Activated T-cell treated with anti-CD3 and anti-CD28 coated beads for 48 hours (primary cell): ENCODE data around the gene ADGB.
A peak's percentile ranks its signal among the peaks of the same experiment; 100 is the strongest.
"Not testable (repeated sequence)": the region's sequence is repeated elsewhere in the genome, so short reads cannot be mapped to it uniquely, and the experiment has no call there.

Experiments
- DNase-seq: peaks from one replicate; pipeline ENCODE4 v3.0.0-alpha.2; 2020; ENCODE audit warnings: low read depth

ADGB gene

DNA sequence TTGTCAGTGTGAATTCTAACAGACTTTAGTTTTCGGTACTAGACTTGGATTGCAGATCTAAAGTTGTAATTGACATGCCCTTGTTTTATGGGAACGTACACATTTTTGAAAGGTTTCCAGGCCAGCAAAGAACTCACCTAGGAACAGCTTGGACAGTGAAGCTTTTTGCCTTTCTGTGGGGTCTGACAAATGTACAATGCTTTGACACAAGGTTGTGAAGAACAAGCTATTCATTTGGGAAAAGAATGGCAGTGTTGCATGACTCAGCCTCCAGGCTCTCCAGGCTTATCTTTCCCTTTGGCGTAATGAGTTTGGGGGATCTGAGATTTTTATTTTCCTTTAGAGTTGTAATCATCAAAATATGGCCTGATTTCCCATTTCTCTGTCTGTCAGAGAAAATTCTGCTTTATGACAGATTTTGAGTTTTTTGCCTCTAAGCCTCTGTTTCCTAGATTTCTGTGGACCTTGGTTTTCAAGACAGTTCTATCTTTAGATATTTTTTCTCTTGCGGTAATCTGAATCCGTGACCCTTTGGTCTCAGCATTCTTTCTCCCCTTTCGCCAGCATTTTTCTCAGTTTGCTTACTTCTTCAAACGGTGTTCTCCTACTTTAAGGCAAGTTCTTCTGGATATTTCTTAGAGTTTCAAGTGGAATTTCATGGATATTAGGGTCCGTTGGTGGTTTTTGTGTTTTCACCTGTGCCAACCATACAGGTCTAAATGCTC is 221.0 kb downstream of the ADGB start:
- DNase-seq, result no peak

DNA sequence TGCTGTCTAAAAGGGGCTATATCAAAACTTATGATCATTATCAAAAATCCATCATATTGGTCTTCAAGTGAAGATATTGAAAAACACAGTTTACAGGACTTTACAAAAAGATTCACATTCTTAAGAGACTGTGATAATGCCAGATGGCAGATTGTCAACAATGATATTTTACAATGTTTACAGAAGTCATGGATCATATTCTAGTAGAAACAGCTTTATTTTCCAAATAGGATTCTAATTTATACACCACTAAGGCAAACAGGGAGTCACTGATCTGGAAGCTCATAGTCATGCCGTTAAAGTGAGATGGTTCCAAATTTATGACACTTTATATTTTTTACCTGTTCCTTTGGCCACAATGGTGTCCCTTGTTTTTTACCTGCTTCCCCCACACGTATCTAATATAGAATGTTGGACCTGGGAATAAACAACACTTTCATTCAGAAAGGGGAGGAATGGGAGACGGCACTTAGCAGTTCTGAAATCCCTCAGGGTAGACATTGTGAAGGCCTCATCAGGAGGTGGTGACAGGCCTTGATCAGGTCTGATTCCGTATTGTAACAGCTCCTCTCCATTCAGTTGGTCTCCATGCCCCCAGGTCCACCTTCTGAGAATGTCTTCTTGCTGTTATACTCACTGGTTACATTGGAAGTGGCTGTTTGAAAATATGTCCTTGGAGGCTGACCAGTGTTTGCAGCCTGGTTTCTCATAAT is 228.6 kb downstream of the ADGB start:
- no peak for DNase-seq

DNA sequence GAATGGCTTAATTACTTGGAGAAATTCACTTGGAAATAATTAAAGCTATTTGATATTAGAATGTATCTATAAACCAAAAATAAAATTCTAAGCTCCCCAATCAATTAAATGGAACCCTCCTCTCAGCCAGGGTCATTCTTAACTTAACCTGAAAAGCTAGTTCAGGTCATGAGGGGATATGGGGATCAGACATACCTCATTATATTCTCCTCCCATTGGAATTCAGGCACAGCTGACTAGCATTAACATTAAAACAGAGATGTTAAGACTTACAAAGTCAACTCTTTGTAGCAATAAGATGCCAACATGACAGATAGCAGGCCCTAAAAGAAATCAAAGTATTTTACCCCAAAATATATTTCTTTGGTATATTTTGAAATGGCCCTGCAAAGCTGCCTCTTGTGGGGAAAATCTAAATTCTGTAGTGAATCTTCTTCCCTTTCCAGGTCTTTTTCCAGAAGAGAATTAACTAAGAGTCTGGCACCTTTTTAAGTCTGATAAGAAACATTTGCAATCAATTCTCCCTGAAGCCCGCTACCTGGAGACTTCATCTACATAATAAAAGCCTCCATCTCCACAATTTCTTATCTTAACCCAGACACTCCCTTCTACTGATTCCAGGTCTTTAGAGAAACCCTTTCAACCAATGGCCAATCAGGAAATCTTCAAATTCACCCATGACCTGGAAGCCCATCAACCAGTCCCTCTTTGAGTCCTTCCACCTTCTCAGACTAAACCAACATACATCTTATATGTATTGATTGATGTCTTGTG is 231.2 kb downstream of the ADGB start:
- DNase-seq, result no peak

DNA sequence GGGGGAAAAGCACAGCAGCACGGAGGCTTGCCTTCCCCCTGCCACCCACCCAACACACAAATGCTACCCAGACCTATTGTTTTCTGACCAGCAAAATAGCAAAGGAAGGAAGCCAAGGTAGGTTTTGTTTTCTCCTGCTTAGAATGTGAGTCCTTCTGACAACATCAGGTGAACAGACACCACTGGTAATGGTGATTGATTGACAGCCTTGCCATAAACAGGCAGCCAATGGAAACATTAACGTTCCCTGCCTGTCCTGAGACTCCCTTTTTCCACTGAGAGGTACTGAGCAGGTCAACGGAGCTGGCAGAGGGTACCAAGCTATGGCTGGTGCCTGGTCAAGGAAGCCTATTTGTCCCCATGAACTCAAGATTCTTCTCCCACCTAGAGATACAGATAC is 234.4 kb downstream of the ADGB start:
- no peak for DNase-seq

DNA sequence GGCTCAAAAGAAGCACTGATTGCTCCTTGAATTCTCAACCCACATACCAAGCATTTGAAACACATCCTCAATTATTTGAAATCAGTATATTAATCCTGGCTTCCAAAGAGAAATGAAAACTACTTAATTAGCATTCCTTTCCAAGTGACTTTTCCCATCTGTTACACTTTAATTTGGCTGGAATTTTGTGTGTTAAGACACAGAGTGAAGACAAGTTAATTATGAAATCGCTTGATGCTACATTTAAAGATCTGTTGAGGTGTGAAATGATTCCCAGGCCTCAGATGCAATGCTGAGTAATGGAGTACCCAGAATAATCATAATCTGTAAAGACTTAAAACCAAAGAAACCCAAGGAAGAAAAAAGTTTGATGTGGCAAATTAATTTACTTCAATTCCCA is 241.4 kb downstream of the ADGB start:
- no peak for DNase-seq

DNA sequence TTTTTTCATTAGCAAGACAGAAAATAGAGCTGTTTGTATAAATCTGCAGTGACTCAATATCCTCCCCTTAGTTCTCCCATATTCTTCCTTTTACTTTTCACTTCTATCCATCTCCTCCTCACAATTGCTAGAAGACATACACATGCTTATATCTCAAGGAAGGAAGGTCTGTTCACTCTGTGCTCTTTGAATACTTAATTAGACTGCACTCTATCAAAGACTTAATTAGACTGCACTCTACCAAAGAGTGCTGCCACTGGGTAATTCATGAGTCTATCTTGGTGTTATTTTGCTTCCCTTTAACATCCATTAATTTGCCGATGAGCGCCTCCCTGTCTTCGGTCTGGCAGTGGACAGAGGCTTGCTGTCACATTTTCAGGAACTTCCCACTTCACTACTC is 241.9 kb downstream of the ADGB start:
- DNase-seq, result no peak

DNA sequence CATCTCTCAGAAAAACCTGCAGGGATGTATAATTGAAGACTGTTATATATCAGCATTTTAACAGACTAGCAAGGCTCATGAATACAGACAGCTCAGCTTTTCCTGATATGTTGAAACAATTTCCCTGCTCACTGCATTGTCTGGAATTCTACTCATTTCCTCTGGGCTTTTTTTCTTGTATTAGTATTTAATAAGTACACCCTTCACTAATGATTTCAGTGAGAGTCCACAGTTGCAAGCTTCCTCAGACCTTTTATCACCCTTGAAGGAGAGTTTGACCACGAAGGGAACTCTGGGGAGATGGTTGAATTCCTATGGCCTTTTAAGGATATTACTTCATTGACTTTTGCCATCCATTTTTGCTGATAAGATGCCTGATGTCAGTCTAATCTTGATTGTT is 248.7 kb downstream of the ADGB start:
- no peak for DNase-seq

DNA sequence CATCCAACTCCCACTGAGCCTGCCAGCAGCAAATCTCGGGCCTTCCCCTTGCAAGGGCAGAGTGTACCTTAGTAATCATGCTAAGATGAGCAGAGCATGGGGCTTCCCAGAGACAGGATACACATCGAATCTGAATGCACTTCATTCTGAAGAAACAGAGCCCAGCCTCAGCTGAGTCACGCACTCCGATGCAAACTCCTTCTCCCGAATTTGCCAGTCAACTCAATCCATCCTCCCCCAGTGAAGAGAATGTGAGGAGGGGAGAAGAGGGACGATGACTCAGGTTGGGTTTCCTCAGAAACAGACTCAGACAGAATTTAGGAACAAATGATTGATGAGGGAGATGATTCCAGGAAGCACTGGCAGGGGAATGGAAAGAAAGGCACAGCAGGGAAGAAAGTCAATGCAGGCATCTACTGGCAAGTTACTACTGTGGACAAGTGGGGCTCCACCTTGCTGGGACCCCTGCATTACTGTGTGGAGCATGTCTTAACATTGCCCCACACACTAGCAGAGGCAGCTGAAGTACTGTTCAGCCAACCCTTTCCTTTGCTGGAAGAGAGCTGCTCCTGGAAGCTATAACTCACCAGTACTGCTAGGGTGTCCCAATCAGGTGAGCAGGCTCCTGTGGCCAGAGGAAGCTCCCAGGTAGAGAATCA is 251.6 kb downstream of the ADGB start:
- DNase-seq, result peak; percentile 38

DNA sequence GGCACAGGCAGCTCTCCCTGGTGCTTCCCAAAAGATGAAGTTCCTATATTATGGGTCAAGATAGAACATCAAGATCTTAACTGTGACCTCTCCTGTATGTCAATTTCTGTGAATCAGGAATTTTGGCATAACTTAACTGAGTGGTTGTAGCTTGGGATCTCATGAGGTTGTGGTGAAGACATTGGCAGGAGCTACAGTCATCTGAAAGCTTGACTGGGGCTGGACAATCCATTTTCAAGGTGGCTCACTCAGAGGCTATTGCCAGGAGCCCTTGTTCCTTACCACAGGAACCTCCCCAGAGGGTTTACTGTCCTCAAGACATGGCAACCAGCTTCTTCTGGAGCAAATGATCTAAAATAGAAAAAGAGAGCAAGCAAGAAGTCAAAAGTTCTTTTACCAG is 252.2 kb downstream of the ADGB start:
- DNase-seq, result no peak

DNA sequence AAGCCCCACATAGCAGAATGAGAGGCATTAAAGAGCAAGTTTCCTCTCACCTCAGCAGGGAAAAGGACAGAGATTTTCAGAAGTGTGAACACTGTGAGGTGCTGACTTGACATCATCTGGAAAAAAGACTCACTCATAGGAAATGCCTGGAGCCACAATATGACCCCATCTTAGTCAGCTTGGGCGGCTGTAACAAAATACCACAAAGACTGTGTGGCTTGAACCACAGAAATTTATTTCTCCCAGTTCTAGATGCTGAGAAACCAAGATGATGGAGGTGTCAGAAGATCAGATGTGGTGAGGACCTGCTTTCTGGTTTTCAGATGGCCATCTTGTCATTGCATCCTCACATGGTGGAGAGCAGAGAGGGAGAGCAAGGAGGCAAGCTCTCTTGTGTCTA is 253.1 kb downstream of the ADGB start:
- DNase-seq, result no peak

DNA sequence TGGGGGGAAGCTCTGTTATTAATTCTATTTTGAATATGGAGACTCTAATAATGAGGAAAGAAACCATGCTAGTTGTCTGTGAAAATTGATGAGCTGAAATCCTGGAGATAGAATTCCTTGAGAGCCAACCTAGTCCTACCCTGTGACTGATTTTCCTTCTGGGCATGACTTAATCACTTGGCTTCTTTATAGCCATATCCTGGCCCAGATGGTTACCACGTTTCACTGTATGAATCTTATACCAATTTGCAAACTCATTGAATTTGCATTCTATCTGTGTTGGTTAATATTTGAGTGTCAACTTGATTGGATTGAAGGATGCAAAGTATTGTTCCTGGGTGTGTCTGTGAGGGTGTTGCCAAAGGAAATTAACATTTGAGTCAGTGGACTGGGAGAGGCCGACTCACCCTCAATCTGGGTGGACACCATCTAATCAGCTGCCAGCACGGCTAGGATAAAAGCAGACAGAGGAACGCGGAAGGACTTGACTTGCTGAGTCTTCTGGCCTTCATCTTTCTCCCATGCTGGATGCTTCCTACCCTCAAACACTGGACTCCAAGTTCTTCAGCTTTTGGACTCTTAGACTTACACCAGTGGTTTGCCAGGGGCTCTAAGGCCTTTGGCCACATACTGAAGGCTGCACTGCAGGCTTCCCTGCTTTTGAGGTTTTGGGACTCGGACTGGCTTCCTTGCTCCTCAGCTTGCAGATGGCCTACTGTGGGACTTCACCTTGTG is 255.9 kb downstream of the ADGB start:
- DNase-seq, result not testable (repeated sequence)

DNA sequence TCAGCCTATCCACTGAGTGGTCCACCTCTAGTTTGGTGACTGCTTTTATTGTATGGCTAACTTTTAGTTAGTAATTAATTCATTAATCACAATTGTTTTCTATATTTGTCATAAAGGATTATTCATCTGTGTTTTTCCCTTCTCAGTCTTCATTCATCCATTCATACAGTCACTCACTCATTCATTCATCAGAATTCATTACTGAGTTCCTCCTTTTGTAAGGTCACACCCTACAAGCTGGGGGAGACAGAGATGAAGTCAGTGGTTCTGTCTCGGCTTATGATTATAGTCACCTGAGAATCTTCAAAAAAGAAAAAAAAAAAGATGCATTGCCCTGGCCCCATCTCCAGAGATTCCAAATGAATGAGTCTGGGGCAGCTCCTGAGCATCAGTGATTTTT is 257.1 kb downstream of the ADGB start:
- no peak for DNase-seq

DNA sequence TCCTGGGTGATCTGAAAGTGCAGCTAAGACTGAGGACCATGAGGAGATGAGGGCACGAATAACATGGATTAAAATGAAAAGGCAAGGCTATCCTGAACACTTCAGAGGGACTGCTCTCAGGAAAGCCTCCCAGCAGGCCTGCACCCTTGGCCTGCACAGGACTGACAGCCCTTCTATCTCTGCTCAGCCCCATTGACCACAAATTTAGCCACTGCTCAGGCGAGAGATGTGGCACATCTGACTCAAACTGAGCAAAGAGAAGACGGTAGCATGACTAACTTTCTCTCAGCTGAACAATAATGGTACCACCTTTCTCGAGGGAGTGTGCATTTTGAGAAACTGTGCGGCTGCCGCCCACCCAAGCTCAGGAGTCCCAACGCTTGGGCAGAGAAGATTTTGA is 257.5 kb downstream of the ADGB start:
- peak; percentile 40 for DNase-seq

DNA sequence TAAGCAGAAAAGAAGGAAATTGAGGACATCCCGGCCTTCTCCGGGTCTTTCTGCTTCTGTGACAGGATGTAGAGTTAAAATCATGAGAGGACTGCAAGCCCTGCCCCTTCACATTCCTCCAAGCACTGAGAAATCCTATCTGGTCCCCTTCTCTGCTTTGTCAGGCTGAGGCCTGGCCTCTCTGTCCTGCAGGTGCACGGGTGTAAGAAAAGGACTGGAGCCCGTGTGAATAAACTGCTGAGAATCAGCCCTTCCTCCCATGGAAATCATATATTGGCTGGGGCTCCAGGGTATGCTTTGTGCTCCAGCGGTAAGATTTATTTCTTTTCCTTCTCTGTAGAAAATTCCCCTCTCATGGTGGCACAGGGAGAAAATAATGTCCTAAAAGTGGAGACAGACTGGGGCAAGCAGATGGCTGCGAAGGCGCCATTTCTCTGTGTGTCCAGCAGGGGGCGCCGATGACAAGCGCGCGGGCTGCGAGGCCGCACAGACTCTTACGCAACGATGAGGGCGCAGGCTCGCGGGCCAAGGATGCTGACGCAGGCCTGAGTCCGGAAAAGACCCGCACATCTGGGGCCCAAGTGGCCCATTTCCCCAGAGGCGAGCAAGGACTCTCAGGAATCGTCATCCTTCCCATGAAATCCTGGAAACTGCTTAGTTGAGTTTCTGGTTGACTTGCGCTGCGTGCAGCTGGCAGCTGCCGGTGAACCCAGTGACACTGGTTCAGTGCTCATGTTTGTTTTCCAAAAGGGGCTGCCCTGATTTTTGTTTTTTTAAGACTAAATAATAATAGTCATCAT is 258.6 kb downstream of the ADGB start:
- DNase-seq, result peak; percentile 75

DNA sequence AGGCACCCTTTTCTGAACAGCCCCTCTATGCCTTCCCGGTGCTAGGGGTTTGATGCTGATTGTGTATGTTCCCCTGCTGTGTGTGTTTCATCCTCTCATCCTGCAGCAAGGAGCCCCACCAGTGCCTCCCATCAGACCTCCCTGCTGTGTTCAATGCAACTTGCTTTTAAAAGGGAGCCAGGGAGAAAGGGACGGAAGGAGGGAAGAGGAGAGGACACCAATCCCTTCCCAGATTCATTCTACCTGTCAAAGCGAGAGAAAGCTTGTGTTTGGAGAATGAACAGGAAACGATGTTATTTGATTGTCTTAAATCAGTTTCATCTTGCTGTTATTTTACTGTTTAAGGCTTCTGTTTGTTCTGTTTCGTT is 259.2 kb downstream of the ADGB start:
- DNase-seq, result no peak

DNA sequence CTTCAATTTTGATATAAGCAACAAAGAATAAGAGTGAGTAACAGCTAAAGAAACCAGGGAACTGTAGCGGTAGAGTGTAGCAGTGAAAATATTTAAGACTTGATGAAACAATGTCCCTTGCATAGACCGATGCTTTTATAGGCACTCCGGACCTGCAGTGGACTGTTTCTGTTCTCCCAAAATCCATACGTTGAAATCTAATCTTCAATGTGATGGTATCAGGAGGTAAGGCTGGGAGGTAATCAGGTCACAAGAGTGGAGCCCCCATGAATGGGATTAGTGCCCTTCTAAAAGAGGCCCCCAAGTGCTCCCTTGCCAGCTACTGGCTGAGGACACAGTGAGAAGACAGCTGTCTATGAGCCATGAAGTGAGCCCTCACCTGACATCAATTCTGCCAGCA is 260.4 kb downstream of the ADGB start:
- no peak for DNase-seq

DNA sequence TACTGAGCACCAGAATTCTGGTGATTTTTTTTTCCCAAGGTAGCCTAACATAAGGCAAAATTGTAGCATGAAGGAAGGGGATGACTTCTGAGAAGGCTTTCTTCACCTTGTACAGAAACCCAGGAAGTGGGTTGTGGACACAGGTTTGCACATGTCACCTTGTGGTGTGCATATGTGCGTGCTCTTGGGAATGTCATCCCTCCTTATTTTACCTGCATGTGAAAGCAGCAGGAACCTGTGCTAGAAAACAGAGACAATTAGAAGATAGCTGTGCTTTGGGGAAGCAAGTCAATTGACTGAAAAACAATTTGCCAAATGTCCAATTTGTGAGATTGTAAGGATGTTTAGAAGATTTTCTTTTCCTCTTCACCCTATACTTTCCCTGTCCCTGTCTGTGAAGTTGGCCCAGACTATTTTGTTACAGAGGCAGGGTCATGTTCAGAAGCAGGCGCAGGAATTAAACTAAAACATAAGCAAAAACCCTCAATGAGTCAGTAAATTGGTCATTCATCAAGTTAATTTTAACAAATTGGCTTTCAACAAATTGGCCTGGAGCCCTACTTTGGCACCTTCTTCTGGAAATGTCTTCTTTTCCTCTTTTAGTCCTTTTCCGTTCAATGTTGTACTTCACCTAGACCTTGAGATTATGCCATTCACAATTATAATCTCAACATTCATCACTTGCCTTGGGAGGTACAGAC is 261.2 kb downstream of the ADGB start:
- DNase-seq, result no peak

DNA sequence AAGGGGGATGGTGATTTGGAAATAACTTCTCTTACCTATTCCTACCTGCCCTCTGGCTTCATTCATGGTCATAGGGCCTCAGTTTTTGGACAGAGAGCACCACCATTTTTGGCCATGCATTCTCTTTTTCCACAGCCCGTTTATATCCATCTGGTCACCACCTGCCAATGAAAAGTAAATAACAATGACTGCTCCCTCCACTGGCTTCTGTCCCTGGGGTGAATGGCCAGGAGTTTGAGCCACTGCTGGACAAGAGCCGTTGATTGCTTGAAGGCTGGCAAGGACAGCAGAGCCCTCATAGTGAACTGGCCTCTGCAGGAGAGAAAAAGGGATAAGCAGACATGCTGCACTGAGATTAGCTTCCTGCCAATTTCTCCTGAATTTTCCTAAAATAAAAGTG is 261.8 kb downstream of the ADGB start:
- DNase-seq, result no peak

DNA sequence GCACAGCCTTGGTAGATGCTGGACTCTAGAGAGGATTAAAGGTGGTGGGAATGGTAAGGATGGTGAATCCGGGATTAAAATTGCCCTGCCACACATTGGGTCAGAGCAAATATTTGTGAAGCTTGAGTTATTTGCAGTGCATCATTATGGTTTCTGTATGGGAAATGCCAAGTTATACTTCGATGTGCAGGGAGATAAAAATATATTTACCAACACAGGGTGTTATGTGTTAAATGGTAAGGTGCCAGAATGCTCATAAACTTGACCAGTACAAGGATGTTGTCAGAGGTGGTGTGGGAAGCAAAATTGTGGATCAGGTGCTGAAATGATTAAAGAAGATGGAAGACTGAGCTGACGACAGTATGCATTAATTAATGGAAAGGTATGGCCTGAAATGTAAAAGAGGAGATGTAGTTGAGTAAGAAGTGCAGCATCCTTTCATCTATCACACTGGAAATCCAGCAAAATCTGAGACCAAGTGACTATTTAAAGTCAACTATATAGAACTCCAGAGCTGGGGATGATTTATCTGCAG is 262.3 kb downstream of the ADGB start:
- DNase-seq, result no peak

DNA sequence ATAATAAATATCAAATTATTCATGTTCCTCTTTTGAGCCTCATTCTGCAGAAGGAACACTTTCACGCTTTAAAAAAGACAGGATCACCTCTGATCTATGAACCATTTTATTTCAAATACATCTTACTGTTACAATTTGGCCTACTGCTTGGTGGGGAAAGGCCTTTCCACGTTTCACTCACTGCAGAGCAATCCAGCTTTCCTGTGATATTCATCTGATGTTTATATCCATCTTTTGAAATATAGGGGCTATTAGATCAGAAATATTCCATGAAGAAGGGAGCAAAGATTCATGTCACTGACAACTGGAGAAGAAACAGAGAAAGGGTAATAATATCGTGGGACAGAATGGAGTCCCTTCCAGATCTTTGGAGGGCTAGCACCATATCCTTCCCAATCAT is 262.9 kb downstream of the ADGB start:
- no peak for DNase-seq
